Gastrocnemius medialis (tissue), 4 donors: ENCODE data around the gene CYP4X1. TPM values are rescaled to one million over a fixed set of nuclear protein-coding genes. Genes with fewer than 3 reads are reported as not detected.
A peak's percentile ranks its signal among the peaks of the same experiment; 100 is the strongest.

Experiments
- ATAC-seq, 2 donors: fragments of 150-250 bp; one replicate each; pipeline ENCODE4 v1.9.1; 2016
- DNase-seq, 2 donors: peaks; one replicate each; pipeline ENCODE4 v3.0.0-alpha.2; 2019
- H3K27ac ChIP-seq, 4 donors: fragments of 200-600 bp; sonication (generic); 1 replicate in 1 of 4; 2 replicates in 3 of 4; pipeline ENCODE4 v1.5.1; 2016 to 2018; ENCODE audit warnings: mild to moderate bottlenecking in 2 of 4, moderate library complexity in 1 of 4
- H3K27me3 ChIP-seq, 3 donors: fragments of 200-600 bp; sonication (generic) in 2 of 3; 1 replicate in 1 of 3; 2 replicates in 2 of 3; pipeline versions ENCODE4 v1.5.1 to v1.6.0; 2016 to 2019; ENCODE audit warnings: mild to moderate bottlenecking in 1 of 3, moderate library complexity in 1 of 3
- H3K36me3 ChIP-seq, 2 donors: fragments of 200-600 bp; sonication (generic) in 1 of 2; one replicate each; pipeline ENCODE4 v1.5.1; 2017 to 2018
- H3K4me1 ChIP-seq, 2 donors: fragments of 200-600 bp; sonication (generic) in 1 of 2; one replicate each; pipeline ENCODE4 v1.5.1; 2016 to 2017; ENCODE audit warnings: mild to moderate bottlenecking in 2 of 2
- H3K4me3 ChIP-seq, 4 donors: fragments of 200-600 bp; sonication (generic) in 3 of 4; 1 replicate in 1 of 4; 2 replicates in 3 of 4; pipeline ENCODE4 v1.5.1; 2016 to 2019; ENCODE audit warnings: mild to moderate bottlenecking in 2 of 4
- H3K9me3 ChIP-seq, 3 donors: fragments of 200-600 bp; sonication (generic) in 2 of 3; 1 replicate in 1 of 3; 2 replicates in 2 of 3; pipeline ENCODE4 v1.5.1; 2016 to 2019
- CTCF ChIP-seq, 5 experiments: fragments of 450-650 bp in 3 of 5; fragments of 200-600 bp in 2 of 5; sonication (generic) in 2 of 5; IDR thresholded peaks in 4 of 5; conservative IDR thresholded peaks in 1 of 5; 1 replicate in 4 of 5; 2 replicates in 1 of 5; pipeline ENCODE4 v1.5.1; 2016 to 2019; ENCODE audit warnings: antibody characterized with exemption in 5 of 5, mild to moderate bottlenecking in 3 of 5, moderate library complexity in 3 of 5
- POLR2A ChIP-seq, 2 donors: fragments of 450-650 bp; IDR thresholded peaks; one replicate each; pipeline ENCODE4 v1.6.1; 2017; ENCODE audit warnings: antibody characterized with exemption in 2 of 2, mild to moderate bottlenecking in 2 of 2, moderate library complexity in 2 of 2
- in situ Hi-C, 4 donors: fragments of 200-750 bp; cut with MboI; loops; one replicate each; pipeline versions ENCODE4 v1.15.0 to v1.8.0; 2017; ENCODE audit warnings: low sequenced_read_pairs in 4 of 4
- intact Hi-C: fragments of 100-400 bp; cut with DNase I; formaldehyde crosslinking; loops from one replicate; pipeline ENCODE4 v1.15.1; 2023; ENCODE audit warnings: low total_unique reads
- total RNA-seq, 4 donors: library from RNA; depleted of rRNA; stranded (reverse); fragments of >200 nt; gene quantifications; one replicate each; pipeline versions ENCODE4 v1.1.0 to v1.2.3, GENCODE V29; 2016

The CYP4X1 gene
- total RNA-seq, 4 donors from 2014 or later: 0.90 to 3.6 (median 2.6) TPM

- no peak for DNase-seq
- H3K36me3 ChIP-seq: no peaks in the 10 kb centered on the region
- TF ChIP-seq POLR2A (IDR thresholded peaks at IDR 0.05) (no peak), CTCF (IDR thresholded peaks at IDR 0.05 in 4 of 5, conservative IDR thresholded peaks at IDR 0.05 in 1 of 5) (no peak)
- intact Hi-C loops (no loop called here), in situ Hi-C loops (no loop called here)
- H3K4me3 ChIP-seq: no peak overlapping the region
- ATAC-seq: no peak
- no peaks in the 10 kb centered on the region for H3K9me3 ChIP-seq
- H3K27ac ChIP-seq: no peak overlapping the region
- no peaks in the 10 kb centered on the region for H3K27me3 ChIP-seq
- H3K4me1 ChIP-seq: no peaks in the 10 kb centered on the region
Observed at GRCh38 chr1:47013293-47013692, 10.2 kb upstream of the CYP4X1 start.

- TF ChIP-seq CTCF (IDR thresholded peaks at IDR 0.05 in 4 of 5, conservative IDR thresholded peaks at IDR 0.05 in 1 of 5): no peak
- intact Hi-C loops: no loop called here
- ATAC-seq: no peak
- Histone ChIP-seq H3K9me3 (no peaks in the 10 kb centered on the region), H3K27me3 (no peaks in the 10 kb centered on the region), H3K4me1 (peaks cover 21 to 30% of the 10 kb centered on the region in 2 donors), H3K36me3 (no peaks in the 10 kb centered on the region), H3K27ac (peak overlapping the region in 1 of 4 donors; percentile 29), H3K4me3 (no peak overlapping the region)
- DNase-seq: no peak
- in situ Hi-C loops: no loop called here
Observed at GRCh38 chr1:47021070-47021469, 2.4 kb upstream of the CYP4X1 start.

- H3K4me3 ChIP-seq: peak overlapping the region; percentile 67 to 83 (median 74)
- intact Hi-C loops: no loop called here
- H3K9me3 ChIP-seq: no peaks in the 10 kb centered on the region
- DNase-seq (no peak), ATAC-seq (peak; percentile 81 to 89)
- TF ChIP-seq CTCF (IDR thresholded peaks at IDR 0.05 in 4 of 5, conservative IDR thresholded peaks at IDR 0.05 in 1 of 5): no peak
- TF ChIP-seq POLR2A (IDR thresholded peaks at IDR 0.05): no peak
- H3K36me3 ChIP-seq: no peaks in the 10 kb centered on the region
- peaks cover 28 to 31% of the 10 kb centered on the region in 2 donors for H3K4me1 ChIP-seq
- H3K27ac ChIP-seq: peak overlapping the region; percentile 78 to 86 (median 82)
- no peaks in the 10 kb centered on the region for H3K27me3 ChIP-seq
- in situ Hi-C loops: no loop called here
Observed at GRCh38 chr1:47024141-47024801, 802 bp downstream of the CYP4X1 start.

DNA sequence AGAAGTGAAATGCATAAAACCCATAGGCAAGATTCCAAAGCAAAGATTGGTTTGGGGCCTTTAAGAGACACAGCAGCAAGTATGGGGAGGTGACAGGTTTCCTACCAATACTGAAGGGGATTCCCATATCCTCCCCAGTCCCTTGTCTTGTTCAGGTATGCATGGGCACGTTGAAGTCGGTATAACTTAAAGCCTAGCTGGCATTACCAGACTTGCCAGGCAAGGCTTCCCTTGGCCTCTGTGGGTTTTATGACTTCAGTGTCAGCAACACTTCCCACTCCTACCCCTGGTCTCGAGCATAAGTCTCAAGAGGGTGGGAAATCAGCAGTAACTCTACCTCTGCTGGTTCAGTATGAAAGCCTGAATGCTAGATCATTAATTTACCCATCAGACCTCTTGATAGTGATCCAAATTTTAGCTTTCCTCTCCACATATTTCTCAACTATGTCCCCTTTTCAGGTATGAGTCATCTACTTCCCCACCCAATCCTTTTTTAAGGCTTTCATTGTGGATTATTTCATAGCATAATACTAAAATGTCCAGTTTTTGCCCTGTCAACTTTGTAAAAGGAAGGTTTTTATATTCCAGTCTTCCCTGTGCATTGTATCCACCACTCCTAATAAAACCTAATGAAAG lies 6.8 kb downstream of the CYP4X1 start:
- Histone ChIP-seq H3K27ac (peak overlapping the region in 3 of 4 donors; percentile 17 to 31 (median 27)), H3K4me3 (no peak overlapping the region), H3K27me3 (no peaks in the 10 kb centered on the region), H3K4me1 (peaks cover 24 to 29% of the 10 kb centered on the region in 2 donors), H3K9me3 (no peaks in the 10 kb centered on the region), H3K36me3 (peaks cover 0 to 18% of the 10 kb centered on the region in 2 donors)
- TF ChIP-seq CTCF (IDR thresholded peaks at IDR 0.05 in 4 of 5, conservative IDR thresholded peaks at IDR 0.05 in 1 of 5) (no peak), POLR2A (IDR thresholded peaks at IDR 0.05) (no peak)
- ATAC-seq (peak; percentile 50 to 65), DNase-seq (no peak)
- intact Hi-C loops: no loop called here
- in situ Hi-C loops: no loop called here
